GM21529 (cell line): ENCODE data around the gene ZNF783.
A peak's percentile ranks its signal among the peaks of the same experiment; 100 is the strongest.
"Not testable (repeated sequence)": the region's sequence is repeated elsewhere in the genome, so short reads cannot be mapped to it uniquely, and the experiment has no call there.

Source experiments
- ATAC-seq: cut with Tn5 transposase; IDR thresholded peaks from one replicate; pipeline ENCODE4 v1.9.1; 2021; ENCODE audit not compliant: unreplicated experiment

The ZNF783 gene

DNA sequence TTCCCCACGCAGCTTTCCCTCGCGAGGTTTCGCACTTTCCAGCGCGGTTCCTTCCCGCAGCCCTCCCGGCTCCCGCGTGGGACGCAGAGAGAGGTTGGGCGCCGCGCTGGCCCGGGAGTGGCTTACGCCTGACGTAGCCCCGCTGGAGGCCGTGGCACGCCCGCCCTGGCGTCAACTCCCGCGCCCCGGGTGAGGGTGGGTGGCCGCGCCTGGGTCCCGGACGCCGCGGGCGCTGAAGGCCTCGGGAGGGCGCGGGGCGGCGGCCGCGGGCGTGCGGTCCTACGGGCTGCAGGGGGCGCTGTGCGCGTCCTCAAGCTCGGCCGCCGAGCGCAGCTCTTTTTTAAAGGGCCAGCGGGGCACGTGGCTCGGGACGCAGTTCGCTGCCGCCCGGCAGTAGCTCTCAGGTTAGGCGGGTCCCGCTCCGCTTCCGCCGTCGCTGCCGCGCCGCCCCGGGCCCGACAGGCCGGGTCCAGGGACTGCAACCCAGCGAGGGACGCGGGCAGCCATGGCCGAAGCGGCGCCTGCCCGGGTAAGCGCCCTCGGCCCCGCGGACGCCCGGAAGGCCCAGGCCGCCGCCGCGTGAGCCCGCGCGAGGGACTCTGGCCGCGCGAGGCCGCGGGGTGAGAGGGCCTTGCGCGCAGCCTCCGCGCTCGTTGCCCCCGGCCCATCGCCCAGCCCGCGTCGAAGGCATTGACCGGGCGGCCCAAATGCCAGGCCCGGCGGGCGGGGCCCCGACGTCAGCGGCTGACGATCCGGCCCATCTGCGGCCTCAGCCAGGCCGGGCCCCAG is at the start of gene ZNF783:
Gene ZNF783, plus strand, starts transcription at position 368 of the 789 bp plus-strand sequence. Its CDS starts 138 bp downstream, at position 506.
- peak; percentile 89 for ATAC-seq

DNA sequence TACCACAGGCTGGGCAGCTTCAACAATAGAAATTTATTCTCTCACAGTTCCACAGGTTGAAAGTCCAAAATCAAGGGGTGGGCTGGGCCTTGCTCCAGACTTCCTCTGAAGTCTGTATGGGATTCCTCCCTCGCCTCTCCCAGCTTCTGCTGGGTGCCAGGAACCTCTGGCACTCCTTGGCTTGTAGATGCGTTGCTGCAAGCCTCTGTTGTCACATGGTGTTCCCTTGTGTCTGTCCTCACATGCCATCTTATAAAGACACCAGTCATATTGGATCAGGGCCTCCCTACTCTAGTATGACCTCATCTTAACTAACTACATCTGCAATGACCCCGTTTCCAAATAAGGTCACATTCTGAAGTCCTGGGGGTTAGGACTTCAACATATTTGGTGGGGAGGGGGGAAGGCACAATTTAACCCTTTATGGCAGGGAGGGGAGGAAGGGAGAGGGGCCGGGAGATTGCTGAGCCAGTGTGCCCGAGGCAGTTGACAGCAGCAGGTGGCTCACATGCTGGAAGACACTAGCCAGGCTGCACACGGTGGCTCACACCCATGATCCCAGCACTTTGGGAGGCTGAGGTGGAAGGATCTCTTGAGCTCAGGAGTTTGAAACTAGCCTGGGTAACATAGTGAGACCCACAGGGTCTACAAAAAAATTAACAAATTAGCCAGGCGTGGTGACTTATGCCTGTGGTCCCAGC is 47.8 kb upstream of the ZNF783 start:
- no peak for ATAC-seq

DNA sequence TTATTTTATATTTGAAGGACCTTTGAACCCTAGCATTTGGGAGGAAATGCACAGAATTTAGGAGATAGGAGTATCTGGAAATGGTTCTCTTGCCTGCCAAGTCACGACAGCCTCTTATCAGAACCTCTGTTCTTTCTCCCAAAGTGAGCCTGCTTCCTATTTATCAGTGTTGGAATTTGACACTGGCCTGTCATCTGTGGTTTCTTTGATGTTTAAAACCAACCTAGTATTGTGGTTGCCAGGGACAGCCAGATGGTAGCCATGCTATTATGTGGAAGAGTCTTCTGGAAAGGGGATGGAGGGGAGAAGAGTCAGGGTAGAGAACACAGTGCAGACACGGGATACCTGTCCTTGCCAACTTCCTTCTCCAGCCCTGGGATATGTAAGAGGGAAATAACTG is 45.6 kb upstream of the ZNF783 start:
- no peak for ATAC-seq

DNA sequence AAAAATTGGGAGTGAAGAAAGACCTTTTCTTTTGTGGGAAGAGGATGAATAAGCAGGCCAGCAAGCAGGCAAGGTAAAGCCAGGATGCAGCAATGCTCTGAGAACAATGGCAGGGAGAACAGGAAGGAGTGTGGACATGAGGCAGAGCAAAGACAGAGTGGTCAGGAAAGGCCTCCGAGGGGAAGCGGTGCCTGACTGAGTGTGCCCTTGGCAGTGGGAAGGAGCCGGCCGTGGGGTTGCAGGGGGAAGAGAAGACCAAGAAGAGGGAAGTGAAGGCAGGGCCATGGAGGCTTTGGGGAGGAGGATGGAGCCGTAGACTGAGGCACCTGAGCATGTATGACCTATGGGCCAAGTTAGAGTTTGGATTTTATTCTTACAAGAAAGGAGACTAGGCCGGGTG is 44.4 kb upstream of the ZNF783 start:
- no peak for ATAC-seq

DNA sequence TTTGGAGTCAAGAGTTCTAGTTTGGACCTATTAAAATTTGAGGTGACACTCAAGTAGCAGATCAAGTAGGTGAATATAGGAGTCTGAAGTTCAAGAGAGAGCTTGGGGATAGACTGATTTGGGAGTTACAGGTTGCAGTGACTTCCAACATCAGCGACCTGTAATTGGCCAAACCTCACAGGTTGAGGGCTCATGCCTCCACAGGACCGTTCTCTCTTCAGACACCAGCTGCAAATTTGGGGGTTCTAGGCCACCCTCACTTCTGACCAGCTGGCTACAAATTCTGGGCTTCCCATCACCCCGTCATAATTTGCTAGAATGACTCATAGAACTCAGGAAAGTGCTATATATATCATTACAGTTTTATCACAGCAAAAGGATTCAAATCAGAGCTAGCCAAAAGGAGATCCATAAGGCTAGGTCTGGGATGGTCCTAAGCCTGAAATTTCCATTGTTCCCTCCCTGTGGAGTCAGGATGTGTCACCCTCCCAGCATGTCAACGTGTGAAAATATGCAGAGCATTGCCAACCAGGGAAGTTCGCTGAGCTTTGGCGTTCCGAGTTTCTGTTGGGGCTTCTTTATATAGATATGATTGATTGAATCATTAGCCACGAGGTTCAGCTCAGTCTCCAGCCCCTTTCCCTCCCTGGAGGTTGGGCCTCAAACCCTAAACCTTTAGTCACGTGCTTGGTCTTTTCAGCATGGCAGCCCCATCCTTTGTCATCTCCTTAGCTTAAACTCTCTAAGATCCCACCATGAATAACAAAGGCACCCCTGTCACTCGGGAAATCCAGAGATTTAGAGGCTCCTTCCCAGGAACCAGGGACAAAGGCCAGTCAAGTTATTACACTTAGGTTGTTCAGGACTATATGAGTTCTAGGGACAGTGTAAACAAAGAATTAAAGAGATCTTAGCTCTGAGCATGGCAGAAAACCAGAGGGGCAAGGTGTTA is 43.3 kb upstream of the ZNF783 start:
- ATAC-seq, result no peak

DNA sequence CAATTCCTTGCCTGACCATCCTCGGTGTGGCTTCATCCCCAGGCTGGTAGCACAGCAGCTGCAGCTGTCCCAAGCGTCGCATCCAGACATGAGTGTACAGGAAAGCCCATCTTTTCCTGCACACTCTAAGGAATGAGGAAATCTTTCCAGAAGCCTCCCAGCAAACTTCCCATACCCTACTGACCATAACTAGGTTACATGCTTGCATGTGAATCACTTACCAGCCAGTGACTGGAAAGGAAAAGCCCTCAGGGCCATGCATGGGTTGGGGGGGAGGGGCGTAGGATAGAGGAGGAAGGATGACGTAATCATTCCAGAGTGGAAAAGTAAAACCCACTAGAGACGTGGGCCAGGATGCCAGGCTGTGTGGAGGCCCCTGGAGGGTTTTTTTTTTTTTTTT is 41.5 kb upstream of the ZNF783 start:
- no peak for ATAC-seq

DNA sequence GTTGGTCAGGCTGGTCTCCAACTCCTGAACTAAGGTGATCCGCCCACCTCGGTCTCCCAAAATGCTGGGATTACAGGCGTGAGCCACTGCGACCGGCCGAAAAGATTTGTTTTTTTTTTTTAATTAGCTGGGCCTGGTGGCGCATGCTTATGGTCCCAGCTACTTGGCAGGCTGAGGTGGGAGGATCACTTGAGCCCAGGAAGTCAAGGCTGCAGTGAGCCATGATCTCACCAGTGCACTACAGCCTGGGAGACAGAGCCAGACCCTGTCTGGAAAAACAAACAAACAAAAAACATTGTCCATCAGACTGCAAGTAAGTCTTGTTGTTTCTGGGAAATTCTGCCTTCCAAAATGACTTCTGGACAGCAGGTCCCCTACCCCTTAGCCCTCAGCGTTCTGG is 38.8 kb upstream of the ZNF783 start:
- ATAC-seq, result no peak

DNA sequence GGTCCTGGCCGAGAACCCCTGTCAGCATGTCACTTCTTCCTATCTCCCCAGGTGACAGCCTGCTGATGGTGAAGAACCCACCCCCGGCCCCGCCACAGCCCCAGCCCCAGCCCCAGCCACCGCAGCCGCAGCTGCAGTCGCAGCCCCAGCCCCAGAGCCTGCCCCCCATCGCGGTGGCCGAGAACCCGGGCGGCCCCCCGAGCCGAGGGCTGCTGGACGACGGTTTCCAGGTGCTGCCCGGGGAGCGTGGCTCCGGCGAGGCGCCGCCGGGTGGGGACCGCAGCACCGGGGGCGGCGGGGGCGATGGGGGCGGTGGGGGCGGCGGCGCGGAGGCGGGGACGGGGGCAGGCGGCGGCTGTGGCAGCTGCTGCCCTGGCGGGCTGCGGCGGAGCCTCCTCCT is 38.2 kb upstream of the ZNF783 start:
- no peak for ATAC-seq

DNA sequence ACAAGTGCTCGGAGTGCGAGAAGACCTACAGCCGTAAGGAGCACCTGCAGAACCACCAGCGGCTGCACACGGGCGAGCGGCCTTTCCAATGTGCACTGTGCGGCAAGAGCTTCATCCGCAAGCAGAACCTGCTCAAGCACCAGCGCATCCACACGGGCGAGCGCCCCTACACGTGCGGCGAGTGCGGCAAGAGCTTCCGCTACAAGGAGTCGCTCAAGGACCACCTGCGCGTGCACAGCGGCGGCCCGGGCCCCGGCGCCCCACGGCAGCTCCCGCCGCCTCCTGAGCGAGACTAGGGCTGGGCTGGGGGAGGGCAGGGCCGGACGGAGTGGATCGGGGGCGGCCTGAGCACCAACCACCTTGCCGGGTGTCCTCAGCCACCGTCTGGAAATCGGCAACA is 37.6 kb upstream of the ZNF783 start:
- ATAC-seq, result no peak

DNA sequence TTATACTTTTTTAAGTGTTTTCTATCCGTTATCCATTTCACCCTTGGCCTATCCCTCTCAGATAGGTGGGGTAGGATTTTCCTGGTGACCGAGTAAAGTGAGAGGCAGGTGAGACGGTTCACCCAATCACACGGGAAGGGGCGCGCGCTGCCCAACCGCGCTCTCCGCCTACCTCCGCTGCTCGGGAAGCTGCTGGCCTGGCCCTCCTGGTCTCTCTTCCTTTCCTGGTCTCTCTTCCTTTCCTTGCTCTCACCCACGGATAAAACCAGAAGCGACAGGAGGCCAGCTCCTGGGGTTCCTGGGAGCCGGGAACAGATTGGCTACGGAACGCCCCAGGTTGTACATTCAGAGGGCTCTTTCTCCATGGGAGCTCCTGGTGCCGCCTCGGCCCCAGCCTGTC is 36.9 kb upstream of the ZNF783 start:
- ATAC-seq, result no peak

DNA sequence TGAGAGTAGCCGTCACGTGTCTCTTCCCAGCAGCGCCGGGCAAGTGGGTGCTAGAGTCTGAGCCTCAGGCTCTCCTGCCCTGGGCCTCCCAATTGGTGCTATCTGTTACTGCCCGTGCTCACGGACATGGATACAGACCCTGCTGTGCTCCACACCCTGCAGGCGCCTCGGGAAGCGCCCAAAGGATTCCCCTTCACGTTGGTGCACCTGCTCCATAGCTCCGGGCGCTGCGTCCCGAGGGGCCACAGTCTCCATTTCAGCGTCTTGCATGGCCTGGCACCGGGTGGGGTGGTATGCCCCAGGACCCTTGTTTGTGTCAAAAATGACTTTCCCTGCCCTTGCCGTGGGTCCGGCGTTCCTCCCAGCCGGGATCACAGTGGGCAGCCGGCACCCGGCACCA is 36.3 kb upstream of the ZNF783 start:
- ATAC-seq, result no peak

DNA sequence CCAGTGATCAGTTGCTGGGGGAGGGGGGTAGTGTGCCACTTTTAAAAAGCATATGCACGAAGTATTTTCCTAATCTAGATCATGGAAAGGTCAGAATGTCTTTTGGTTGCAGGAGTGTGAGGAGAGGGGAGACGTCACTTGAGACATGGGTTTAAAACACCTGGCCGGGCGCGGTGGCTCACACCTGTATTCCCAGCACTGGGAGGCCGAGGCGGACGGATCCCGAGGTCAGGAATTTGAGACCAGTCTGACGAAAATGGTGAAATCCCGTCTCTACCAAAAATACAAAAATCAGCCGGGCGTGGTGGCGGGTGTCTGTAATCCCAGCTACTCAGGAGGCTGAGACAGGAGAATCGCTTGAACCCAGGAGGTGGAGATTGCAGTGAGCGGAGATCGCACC is 35.6 kb upstream of the ZNF783 start:
- not testable (repeated sequence) for ATAC-seq

DNA sequence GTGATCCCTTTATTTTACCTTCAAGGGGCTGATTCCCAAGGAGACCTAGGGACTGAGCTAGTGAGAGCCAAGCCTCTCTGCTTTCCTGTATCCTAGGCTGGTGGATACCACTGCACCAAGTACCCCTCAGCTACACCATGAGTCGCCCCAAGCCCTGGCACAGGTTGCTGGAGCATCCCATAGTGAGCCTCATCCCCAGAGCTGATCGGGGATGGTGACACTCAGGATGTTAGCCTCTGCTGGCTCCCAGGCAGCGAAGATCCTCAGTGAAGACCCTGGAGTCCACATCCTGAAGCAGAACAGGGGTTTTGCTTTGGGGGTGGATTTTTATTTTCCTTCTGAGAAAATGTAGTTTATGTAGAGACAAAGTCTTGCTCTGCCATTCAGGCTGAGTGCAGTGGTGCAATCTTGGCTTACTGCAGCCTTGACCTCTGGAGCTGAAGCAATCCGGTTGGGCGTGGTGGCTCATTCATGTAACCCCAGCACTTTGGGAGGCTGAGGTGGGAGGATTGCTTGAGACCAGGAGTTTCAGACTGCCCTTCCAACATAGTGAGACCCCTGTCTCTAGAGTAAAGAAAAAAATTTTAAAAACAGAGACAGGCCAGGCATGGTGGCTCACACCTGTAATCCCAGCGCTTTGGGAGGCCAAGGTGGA is 35.0 kb upstream of the ZNF783 start:
- ATAC-seq, result no peak

DNA sequence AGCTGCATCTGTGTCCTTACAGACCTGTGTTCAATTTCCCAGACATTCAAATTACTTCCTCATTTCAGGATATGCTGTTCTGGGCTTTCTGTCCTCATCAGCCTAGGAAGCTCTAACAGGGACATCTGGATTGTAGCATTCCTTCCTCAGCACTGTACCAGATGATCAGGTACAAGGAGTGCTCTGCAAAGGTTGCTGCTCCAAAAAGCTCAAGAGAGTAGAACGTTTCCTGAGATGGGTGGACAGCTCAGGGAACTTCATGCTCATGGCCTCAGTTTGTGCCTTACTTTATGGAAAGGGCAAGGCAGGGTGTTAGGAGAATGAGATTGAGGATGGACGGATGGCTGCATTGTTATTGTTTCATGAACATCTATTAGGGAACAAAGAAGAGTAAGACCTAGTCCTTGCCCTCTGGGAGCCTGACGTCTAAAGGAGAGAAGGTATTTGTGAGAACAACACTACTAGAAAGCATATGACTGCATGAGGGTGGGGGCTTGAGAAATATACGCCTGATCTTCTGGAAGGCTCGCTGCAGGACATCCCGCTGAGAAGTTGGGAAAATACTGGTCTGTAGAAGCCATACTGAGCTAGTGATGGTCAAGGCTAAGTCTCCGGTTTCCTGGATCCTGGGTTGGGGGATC is 33.0 kb upstream of the ZNF783 start:
- ATAC-seq, result no peak

DNA sequence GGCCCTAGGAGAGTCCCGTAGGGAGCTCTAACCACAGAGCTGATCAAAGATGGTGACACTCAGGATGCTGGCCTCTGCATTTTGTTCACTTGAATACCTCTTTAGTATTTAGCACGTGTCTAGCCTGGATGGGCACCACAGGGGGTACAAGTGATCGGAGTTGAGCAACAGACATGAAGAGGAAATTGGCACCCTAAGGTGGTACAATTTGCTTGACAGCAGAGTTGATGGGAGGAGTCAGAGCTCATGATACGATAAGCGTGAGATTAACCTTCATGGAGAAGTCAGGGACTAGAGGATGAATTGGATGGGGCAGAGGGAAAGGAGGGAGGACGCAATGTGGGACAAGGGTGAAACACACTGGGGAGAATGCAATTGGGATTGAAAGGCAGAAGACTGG is 32.5 kb upstream of the ZNF783 start:
- no peak for ATAC-seq

DNA sequence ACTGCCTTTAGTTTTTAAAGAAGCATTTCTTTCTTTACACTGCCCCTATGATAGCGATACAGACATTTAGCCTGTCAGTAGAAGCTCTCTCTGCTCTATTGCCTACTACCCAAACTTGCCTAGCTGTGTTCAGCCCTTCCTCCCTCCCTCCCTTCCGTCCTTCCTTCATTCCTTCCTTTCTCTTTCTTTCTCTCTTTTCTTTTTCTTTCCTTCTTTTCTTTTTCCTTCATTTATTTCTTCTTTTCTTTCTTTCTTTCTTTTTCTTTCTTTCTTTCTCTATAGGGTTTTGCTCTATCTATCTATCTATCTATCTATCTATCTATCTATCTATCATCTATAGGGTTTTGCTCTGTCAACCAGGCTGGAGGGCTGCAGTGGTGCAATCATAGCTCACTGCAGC is 29.6 kb upstream of the ZNF783 start:
- ATAC-seq, result no peak

DNA sequence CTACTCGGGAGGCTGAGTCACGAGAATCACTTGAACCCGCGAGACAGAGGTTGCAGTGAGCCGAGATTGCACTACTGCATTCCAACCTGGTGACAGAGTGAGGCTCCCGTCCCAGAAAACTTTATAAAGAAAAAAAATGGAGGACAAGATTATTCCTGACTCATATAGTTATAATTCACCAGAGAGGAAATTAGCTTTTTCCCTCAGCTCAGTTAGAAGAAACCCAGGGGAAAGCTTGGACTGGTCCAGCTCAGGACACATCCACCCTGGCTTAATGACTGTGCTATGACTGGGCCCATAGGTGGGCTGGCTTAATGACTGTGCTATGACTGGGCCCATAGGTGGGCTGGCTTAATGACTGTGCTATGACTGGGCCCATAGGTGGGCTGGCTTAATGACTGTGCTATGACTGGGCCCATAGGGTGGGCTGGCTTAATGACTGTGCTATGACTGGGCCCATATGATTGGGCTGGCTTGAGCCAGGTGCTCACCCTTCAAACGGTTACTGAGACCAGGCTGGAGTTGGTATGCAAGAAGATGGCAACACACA is 28.3 kb upstream of the ZNF783 start:
- not testable (repeated sequence) for ATAC-seq

DNA sequence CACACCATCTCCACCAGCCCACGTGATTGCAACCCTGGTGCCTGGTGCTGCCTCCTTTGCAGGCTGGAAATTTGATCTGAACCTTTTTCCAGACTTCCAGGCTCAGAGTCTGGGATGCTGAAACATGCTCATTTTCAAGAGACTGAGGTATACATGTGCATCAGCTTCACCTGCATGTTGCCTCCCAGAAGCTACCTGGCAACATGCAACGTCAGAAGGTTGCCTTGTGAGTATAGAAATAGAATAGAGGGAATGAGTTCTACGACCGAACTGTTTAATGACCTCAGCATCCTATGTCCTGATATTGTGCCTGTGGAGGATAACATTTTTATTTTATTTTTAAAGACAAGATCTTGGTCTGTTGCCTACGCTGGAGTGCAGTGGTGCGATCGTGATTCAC is 24.5 kb upstream of the ZNF783 start:
- ATAC-seq, result no peak

DNA sequence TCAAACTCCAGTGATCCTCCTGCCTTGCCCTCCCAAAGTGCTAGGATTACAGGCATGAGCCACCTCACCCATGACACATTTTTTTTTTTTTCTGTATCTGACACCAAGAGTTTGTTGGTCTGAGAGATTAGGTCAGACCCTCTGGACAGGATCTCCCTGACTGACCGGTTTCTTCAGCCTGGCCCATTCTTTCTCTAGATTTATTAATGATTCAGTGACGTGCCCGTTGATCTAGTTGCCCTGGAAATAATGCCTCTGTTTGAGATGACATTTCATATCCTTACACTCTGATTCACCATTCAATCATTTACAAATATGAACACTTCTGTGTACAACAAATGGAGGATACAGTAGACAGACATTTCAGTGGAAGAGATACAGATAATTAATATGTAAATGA is 23.9 kb upstream of the ZNF783 start:
- ATAC-seq, result no peak
